ENCODE data around the gene C6orf47. TPM values are rescaled to one million over a fixed set of nuclear protein-coding genes. Genes with fewer than 3 reads are reported as not detected.

The C6orf47 gene
- polyA plus RNA-seq, 1 of the 3 experiments (the other 2 are of a cell fraction): 10.3 TPM

DNA sequence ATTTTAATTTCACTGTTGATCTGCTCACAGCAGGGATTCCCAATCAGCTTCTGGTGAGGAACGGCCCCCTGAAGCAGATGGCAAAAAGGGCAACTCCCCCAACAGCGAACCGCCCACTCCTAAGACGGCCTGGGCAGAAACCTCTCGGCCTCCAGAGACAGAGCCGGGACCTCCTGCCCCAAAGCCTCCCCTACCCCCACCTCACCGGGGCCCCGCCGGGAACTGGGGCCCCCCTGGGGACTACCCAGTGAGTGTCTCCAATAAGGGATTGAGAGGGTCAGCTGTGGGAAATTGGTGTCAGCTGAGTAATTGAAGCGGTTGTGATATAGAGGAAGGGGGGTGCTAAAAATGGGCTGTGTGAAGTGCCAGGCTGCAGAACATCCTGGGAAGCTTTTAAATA, 33.6 kb downstream of the C6orf47 start:
- Histone ChIP-seq H3K9me2 (no peaks in the 10 kb centered on the region), H3K79me2 (ENCODE audit: insufficient read depth) (peaks cover 70% of the 10 kb centered on the region), H3K36me3 (replicated peaks in 1 of 2; ENCODE audit: control insufficient read depth in 1 of 2, insufficient read depth in 2 of 2, low read length in 1 of 2) (peaks cover 93 to 95% of the 10 kb centered on the region in 2 experiments), H3K27ac (ENCODE audit: low read depth in 2 of 2, low read length in 1 of 2) (no peak overlapping the region), H4K20me1 (ENCODE audit: insufficient read depth) (peaks cover 33% of the 10 kb centered on the region), H2AFZ (ENCODE audit: low read depth) (no peak overlapping the region), H3K4me2 (no peak overlapping the region), H3K9me3 (no peaks in the 10 kb centered on the region), H3K4me3 (ENCODE audit: low read depth in 2 of 2, low read length in 1 of 2) (no peak overlapping the region), H3K27me3 (ENCODE audit: insufficient read depth) (no peaks in the 10 kb centered on the region), H3K9ac (no peak overlapping the region), H3F3A (replicated peaks; ENCODE audit: insufficient read depth) (no peaks in the 10 kb centered on the region), H3K4me1 (ENCODE audit: control insufficient read depth in 1 of 2, insufficient read depth in 2 of 2, low read depth in 1 of 2, low read length in 1 of 2) (peaks cover 9 to 11% of the 10 kb centered on the region in 2 experiments)
- no peak for TF ChIP-seq SMC3 (IDR thresholded peaks at IDR 0.05; ENCODE audit: low read depth, low read length)
- no peak for TF ChIP-seq FOXJ3 (CRISPR knock-in tag; IDR thresholded peaks at IDR 0.05)
- no peak for TF ChIP-seq MEF2A (IDR thresholded peaks at IDR 0.05; ENCODE audit: borderline replicate concordance, low read depth)
- no peak for TF ChIP-seq GATA2 (CRISPR knock-in tag; IDR thresholded peaks at IDR 0.05)
- no peak for TF ChIP-seq FOXM1 (IDR thresholded peaks at IDR 0.05; ENCODE audit: low read depth)
- TF ChIP-seq EZH2phosphoT487 (IDR thresholded peaks at IDR 0.05; ENCODE audit: borderline replicate concordance, low read depth): no peak
- no peak for TF ChIP-seq YY1 (IDR thresholded peaks at IDR 0.05; ENCODE audit: low read depth)
- TF ChIP-seq, protein P1, sequence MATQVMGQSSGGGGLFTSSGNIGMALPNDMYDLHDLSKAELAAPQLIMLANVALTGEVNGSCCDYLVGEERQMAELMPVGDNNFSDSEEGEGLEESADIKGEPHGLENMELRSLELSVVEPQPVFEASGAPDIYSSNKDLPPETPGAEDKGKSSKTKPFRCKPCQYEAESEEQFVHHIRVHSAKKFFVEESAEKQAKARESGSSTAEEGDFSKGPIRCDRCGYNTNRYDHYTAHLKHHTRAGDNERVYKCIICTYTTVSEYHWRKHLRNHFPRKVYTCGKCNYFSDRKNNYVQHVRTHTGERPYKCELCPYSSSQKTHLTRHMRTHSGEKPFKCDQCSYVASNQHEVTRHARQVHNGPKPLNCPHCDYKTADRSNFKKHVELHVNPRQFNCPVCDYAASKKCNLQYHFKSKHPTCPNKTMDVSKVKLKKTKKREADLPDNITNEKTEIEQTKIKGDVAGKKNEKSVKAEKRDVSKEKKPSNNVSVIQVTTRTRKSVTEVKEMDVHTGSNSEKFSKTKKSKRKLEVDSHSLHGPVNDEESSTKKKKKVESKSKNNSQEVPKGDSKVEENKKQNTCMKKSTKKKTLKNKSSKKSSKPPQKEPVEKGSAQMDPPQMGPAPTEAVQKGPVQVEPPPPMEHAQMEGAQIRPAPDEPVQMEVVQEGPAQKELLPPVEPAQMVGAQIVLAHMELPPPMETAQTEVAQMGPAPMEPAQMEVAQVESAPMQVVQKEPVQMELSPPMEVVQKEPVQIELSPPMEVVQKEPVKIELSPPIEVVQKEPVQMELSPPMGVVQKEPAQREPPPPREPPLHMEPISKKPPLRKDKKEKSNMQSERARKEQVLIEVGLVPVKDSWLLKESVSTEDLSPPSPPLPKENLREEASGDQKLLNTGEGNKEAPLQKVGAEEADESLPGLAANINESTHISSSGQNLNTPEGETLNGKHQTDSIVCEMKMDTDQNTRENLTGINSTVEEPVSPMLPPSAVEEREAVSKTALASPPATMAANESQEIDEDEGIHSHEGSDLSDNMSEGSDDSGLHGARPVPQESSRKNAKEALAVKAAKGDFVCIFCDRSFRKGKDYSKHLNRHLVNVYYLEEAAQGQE (IDR thresholded peaks at IDR 0.05; ENCODE audit: low read depth, low read length): no peak
- no peak for TF ChIP-seq SIN3A (IDR thresholded peaks at IDR 0.05; ENCODE audit: borderline replicate concordance, low read depth, low read length)
- ChIA-PET POLR2A (interaction anchor here (0.7 to 1.3 kb wide), 3 partner anchors 9 to 15 kb away, joined by 3 to 6 read pairs (median 3); no protein-coding TSS in a partner anchor), CTCF (interaction anchor here (0.9 to 1.6 kb wide), 3 partner anchors 28 to 81 kb away, joined by 3 to 5 read pairs (median 5); partner anchors contain the start of gene ATP6V1G2)
- WGBS (ENCODE audit: low lambda C conversion rate): 95% methylated on average over 9 of the region's 10 CpGs
- DNase-seq: peak; percentile 14

DNA sequence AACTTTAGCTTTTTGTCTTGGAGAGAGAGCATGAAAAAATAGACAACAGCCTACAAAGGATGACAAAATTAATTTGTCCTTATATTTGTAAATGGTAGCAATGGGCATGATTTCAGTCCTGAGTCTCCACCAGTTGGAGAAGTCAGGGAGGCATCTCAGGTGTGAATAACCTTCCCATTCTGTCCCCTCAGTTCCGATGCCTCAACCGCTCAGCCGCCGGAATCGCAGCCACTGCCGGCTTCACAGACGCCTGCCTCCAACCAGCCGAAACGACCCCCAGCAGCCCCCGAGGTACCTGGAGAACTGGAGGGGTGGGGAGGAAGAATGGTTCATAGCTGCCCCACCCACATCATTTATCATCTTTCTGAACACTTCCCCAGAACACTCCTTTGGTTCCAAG, 36.5 kb downstream of the C6orf47 start:
- Histone ChIP-seq H3K79me2 (ENCODE audit: insufficient read depth) (peaks cover 68% of the 10 kb centered on the region), H3K4me2 (no peak overlapping the region), H4K20me1 (ENCODE audit: insufficient read depth) (peaks cover 28% of the 10 kb centered on the region), H3K9ac (no peak overlapping the region), H3K27ac (ENCODE audit: low read depth in 2 of 2, low read length in 1 of 2) (no peak overlapping the region), H3F3A (replicated peaks; ENCODE audit: insufficient read depth) (peaks cover 10% of the 10 kb centered on the region), H3K9me2 (no peaks in the 10 kb centered on the region), H2AFZ (ENCODE audit: low read depth) (no peak overlapping the region), H3K9me3 (no peaks in the 10 kb centered on the region), H3K4me3 (ENCODE audit: low read depth in 2 of 2, low read length in 1 of 2) (no peak overlapping the region), H3K27me3 (ENCODE audit: insufficient read depth) (no peaks in the 10 kb centered on the region), H3K4me1 (ENCODE audit: control insufficient read depth in 1 of 2, insufficient read depth in 2 of 2, low read depth in 1 of 2, low read length in 1 of 2) (peaks cover 10 to 11% of the 10 kb centered on the region in 2 experiments), H3K36me3 (replicated peaks in 1 of 2; ENCODE audit: control insufficient read depth in 1 of 2, insufficient read depth in 2 of 2, low read length in 1 of 2) (peaks cover 65 to 75% of the 10 kb centered on the region in 2 experiments)
- POLR2A ChIA-PET: no interaction called here
- DNase-seq: peak; percentile 6
- CTCF ChIA-PET: no interaction called here
- TF ChIP-seq, protein P2, sequence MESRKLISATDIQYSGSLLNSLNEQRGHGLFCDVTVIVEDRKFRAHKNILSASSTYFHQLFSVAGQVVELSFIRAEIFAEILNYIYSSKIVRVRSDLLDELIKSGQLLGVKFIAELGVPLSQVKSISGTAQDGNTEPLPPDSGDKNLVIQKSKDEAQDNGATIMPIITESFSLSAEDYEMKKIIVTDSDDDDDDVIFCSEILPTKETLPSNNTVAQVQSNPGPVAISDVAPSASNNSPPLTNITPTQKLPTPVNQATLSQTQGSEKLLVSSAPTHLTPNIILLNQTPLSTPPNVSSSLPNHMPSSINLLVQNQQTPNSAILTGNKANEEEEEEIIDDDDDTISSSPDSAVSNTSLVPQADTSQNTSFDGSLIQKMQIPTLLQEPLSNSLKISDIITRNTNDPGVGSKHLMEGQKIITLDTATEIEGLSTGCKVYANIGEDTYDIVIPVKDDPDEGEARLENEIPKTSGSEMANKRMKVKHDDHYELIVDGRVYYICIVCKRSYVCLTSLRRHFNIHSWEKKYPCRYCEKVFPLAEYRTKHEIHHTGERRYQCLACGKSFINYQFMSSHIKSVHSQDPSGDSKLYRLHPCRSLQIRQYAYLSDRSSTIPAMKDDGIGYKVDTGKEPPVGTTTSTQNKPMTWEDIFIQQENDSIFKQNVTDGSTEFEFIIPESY (IDR thresholded peaks at IDR 0.05; ENCODE audit: borderline replicate concordance, low read depth): no peak
- TF ChIP-seq SIN3A (IDR thresholded peaks at IDR 0.05; ENCODE audit: borderline replicate concordance, low read depth, low read length): no peak
- no peak for TF ChIP-seq FOSL2 (IDR thresholded peaks at IDR 0.05; ENCODE audit: borderline replicate concordance, low read depth)
- no peak for TF ChIP-seq YY1 (IDR thresholded peaks at IDR 0.05; ENCODE audit: low read depth)
- TF ChIP-seq RXRA (IDR thresholded peaks at IDR 0.05; ENCODE audit: borderline replicate concordance, low read depth): no peak
- TF ChIP-seq EZH2phosphoT487 (IDR thresholded peaks at IDR 0.05; ENCODE audit: borderline replicate concordance, low read depth): no peak
- TF ChIP-seq, protein P3, sequence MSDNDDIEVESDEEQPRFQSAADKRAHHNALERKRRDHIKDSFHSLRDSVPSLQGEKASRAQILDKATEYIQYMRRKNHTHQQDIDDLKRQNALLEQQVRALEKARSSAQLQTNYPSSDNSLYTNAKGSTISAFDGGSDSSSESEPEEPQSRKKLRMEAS (IDR thresholded peaks at IDR 0.05; ENCODE audit: low read depth): no peak
- no peak for TF ChIP-seq GATA2 (CRISPR knock-in tag; IDR thresholded peaks at IDR 0.05)
- no peak for TF ChIP-seq NRF1 (IDR thresholded peaks at IDR 0.05; ENCODE audit: low read depth, low read length)
- no peak for TF ChIP-seq SMC3 (IDR thresholded peaks at IDR 0.05; ENCODE audit: low read depth, low read length)
- no peak for TF ChIP-seq FOXM1 (IDR thresholded peaks at IDR 0.05; ENCODE audit: low read depth)
- TF ChIP-seq, protein P4, sequence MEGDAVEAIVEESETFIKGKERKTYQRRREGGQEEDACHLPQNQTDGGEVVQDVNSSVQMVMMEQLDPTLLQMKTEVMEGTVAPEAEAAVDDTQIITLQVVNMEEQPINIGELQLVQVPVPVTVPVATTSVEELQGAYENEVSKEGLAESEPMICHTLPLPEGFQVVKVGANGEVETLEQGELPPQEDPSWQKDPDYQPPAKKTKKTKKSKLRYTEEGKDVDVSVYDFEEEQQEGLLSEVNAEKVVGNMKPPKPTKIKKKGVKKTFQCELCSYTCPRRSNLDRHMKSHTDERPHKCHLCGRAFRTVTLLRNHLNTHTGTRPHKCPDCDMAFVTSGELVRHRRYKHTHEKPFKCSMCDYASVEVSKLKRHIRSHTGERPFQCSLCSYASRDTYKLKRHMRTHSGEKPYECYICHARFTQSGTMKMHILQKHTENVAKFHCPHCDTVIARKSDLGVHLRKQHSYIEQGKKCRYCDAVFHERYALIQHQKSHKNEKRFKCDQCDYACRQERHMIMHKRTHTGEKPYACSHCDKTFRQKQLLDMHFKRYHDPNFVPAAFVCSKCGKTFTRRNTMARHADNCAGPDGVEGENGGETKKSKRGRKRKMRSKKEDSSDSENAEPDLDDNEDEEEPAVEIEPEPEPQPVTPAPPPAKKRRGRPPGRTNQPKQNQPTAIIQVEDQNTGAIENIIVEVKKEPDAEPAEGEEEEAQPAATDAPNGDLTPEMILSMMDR (IDR thresholded peaks at IDR 0.05): no peak
- WGBS (ENCODE audit: low lambda C conversion rate): 96% methylated on average over 10 of the region's 10 CpGs
